H7 (cell line): Measurements from ENCODE around the gene GRIK3. TPM values are rescaled to one million over a fixed set of nuclear protein-coding genes. Genes with fewer than 3 reads are reported as not detected.
"Not testable (repeated sequence)": the region's sequence is repeated elsewhere in the genome, so short reads cannot be mapped to it uniquely, and the experiment has no call there.

ENCODE experiments used
- DNase-seq: peaks from one replicate; pipeline ENCODE4 v3.0.0; 2012
- H3K27me3 ChIP-seq: 2 replicates; pipeline ENCODE4 v1.6.0; 2011; ENCODE audit warnings: mild to moderate bottlenecking, low read length; ENCODE audit not compliant: control insufficient read depth, insufficient read depth
- H3K36me3 ChIP-seq: replicated peaks from 2 replicates; pipeline ENCODE4 v1.5.1; 2011; ENCODE audit warnings: low read length; ENCODE audit not compliant: control insufficient read depth, insufficient read depth
- H3K4me3 ChIP-seq: 2 replicates; pipeline ENCODE4 v1.5.1; 2011; ENCODE audit warnings: low read depth, mild to moderate bottlenecking, control low read depth, low read length, moderate library complexity; ENCODE audit not compliant: insufficient read depth
- total RNA-seq: library from RNA; depleted of rRNA; stranded (reverse); fragments of >200 nt; shearing (Covaris generic); gene quantifications from 2 replicates; pipeline ENCODE4 v1.2.3, GENCODE V29; 2014; rRNA removed

The GRIK3 gene
- 5.4 and 8.2 TPM in 2 replicates for total RNA-seq

GRCh38 chr1:37034121-37035013 is at the start of gene GRIK3:
GRIK3 (minus strand) TSS chr1:37034515; CDS start chr1:37034108, 407 bp downstream.
- Histone ChIP-seq H3K27me3 (peaks cover 78% of the 10 kb centered on the region), H3K36me3 (no peaks in the 10 kb centered on the region), H3K4me3 (peak within 1 kb of the TSS; percentile 50)
- peak; percentile 87 for DNase-seq

- Histone ChIP-seq H3K27me3 (no peaks in the 10 kb centered on the region; the same call in 1 of the 2 replicates), H3K36me3 (no peaks in the 10 kb centered on the region), H3K4me3 (no peak overlapping the region)
- DNase-seq, result no peak
These were observed 49.7 kb upstream of the GRIK3 start for GRCh38 chr1:37084013-37084412.

- no peaks in the 10 kb centered on the region for H3K36me3 ChIP-seq
- no peaks in the 10 kb centered on the region; the same call in 1 of the 2 replicates for H3K27me3 ChIP-seq
- no peak overlapping the region for H3K4me3 ChIP-seq
- no peak for DNase-seq
These were observed 49.3 kb upstream of the GRIK3 start for GRCh38 chr1:37083603-37084002.

GRCh38 chr1:37080296-37080986 is 46.1 kb upstream of the GRIK3 start:
- DNase-seq, H3K4me3 ChIP-seq, H3K36me3 ChIP-seq, H3K27me3 ChIP-seq: not testable (repeated sequence)

- no peaks in the 10 kb centered on the region for H3K36me3 ChIP-seq
- H3K27me3 ChIP-seq, result no peaks in the 10 kb centered on the region; the same call in 1 of the 2 replicates
- no peak for DNase-seq
- H3K4me3 ChIP-seq, result no peak overlapping the region
These were observed 44.6 kb upstream of the GRIK3 start for GRCh38 chr1:37078866-37079265.

GRCh38 chr1:37076168-37076567 is 41.9 kb upstream of the GRIK3 start:
- no peaks in the 10 kb centered on the region; the same call in 1 of the 2 replicates for H3K27me3 ChIP-seq
- DNase-seq, result peak; percentile 59

GRCh38 chr1:37073854-37074379 is 39.6 kb upstream of the GRIK3 start:
- H3K27me3 ChIP-seq, result no peaks in the 10 kb centered on the region; the same call in 1 of the 2 replicates
- DNase-seq, result no peak
- no peaks in the 10 kb centered on the region for H3K36me3 ChIP-seq
- H3K4me3 ChIP-seq, result no peak overlapping the region

More at GRCh38 chr1:37076168-37076567, 41.9 kb upstream of the GRIK3 start:
- H3K4me3 ChIP-seq, result no peak overlapping the region
- no peaks in the 10 kb centered on the region for H3K36me3 ChIP-seq

GRCh38 chr1:37073152-37073853 is 39.0 kb upstream of the GRIK3 start:
- Histone ChIP-seq H3K36me3 (no peaks in the 10 kb centered on the region), H3K27me3 (no peaks in the 10 kb centered on the region; the same call in 1 of the 2 replicates), H3K4me3 (no peak overlapping the region)
- no peak for DNase-seq

- no peak for DNase-seq
- no peaks in the 10 kb centered on the region; the same call in 1 of the 2 replicates for H3K27me3 ChIP-seq
- H3K36me3 ChIP-seq, result no peaks in the 10 kb centered on the region
- H3K4me3 ChIP-seq, result no peak overlapping the region
These were observed 37.5 kb upstream of the GRIK3 start for GRCh38 chr1:37071829-37072228.

GRCh38 chr1:37070126-37070525 is 35.8 kb upstream of the GRIK3 start:
- Histone ChIP-seq H3K27me3 (no peaks in the 10 kb centered on the region; the same call in 1 of the 2 replicates), H3K4me3 (no peak overlapping the region), H3K36me3 (no peaks in the 10 kb centered on the region)
- DNase-seq, result no peak

- H3K27me3 ChIP-seq, result no peaks in the 10 kb centered on the region; the same call in 1 of the 2 replicates
- DNase-seq, result no peak
- H3K36me3 ChIP-seq, result no peaks in the 10 kb centered on the region
- H3K4me3 ChIP-seq, result no peak overlapping the region
These were observed 35.1 kb upstream of the GRIK3 start for GRCh38 chr1:37069406-37069805.

- no peak for DNase-seq
- no peaks in the 10 kb centered on the region for H3K36me3 ChIP-seq
- no peak overlapping the region for H3K4me3 ChIP-seq
- H3K27me3 ChIP-seq, result no peaks in the 10 kb centered on the region; the same call in 1 of the 2 replicates
These were observed 34.6 kb upstream of the GRIK3 start for GRCh38 chr1:37068897-37069296.

- H3K27me3 ChIP-seq, result no peaks in the 10 kb centered on the region; the same call in 1 of the 2 replicates
- no peak overlapping the region for H3K4me3 ChIP-seq
- DNase-seq, result no peak
- no peaks in the 10 kb centered on the region for H3K36me3 ChIP-seq
These were observed 33.9 kb upstream of the GRIK3 start for GRCh38 chr1:37068260-37068659.

GRCh38 chr1:37064039-37064438 is 29.7 kb upstream of the GRIK3 start:
- DNase-seq, result no peak
- Histone ChIP-seq H3K4me3 (no peak overlapping the region), H3K36me3 (no peaks in the 10 kb centered on the region), H3K27me3 (no peaks in the 10 kb centered on the region; the same call in 1 of the 2 replicates)
